NCI-H2029 treated with DMSO at 0.1 percent for 48 hours (cell line): Measurements from ENCODE around the gene PRKAA1.
A peak's percentile ranks its signal among the peaks of the same experiment; 100 is the strongest.
"Not testable (repeated sequence)": the region's sequence is repeated elsewhere in the genome, so short reads cannot be mapped to it uniquely, and the experiment has no call there.

Experiments
- DNase-seq: peaks from one replicate; lab custom pipeline; 2025; lab: John Stamatoyannopoulos, UW

PRKAA1 gene

DNA sequence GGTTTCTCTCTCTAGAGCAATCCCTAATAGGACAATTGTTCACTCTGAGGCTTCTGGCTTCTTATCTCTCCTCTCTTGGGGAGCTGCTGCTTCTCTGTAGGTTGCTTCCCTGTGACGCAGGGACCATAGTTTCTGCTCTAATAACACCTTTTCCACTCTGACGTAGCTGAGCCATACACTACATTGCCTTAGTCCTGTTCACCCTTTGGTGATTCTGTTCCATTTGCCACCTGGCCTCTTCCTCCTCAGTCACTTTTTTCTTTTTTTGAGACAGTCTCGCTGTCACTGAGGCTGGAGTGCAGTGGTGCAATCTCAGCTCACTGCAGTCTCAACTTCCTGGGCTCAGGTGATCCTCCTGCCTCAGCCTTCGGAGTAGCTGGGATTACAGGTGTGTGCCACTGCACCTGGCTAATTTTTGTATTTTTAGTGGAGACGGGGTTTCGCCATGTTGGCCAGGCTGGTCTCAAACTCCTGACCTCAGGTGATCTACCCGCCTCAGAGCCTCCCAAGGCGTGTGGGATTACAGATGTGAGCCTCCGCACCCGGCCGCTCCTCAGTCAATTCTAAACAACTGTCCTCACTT is 27.4 kb upstream of the PRKAA1 start:
- DNase-seq = not testable (repeated sequence)

DNA sequence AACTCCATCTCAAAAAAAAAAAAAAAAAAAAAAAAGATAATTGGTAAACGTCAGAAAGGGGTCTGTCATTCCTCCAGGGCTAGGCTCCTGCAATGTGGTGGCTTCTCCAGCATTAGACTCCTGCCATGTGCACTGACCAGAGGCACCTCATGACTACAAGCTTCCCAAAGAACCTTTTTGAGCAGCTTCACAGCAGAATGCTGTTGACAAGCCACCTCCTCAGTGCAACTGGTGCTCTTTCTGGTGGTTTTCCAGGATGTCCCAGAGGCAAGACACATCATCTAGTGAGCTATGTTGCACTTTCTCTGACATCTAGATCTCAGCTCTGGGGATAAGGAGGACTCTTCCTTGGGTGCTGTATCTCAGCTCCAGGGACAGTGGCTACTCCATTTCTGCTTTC is 25.3 kb upstream of the PRKAA1 start:
- no peak for DNase-seq

DNA sequence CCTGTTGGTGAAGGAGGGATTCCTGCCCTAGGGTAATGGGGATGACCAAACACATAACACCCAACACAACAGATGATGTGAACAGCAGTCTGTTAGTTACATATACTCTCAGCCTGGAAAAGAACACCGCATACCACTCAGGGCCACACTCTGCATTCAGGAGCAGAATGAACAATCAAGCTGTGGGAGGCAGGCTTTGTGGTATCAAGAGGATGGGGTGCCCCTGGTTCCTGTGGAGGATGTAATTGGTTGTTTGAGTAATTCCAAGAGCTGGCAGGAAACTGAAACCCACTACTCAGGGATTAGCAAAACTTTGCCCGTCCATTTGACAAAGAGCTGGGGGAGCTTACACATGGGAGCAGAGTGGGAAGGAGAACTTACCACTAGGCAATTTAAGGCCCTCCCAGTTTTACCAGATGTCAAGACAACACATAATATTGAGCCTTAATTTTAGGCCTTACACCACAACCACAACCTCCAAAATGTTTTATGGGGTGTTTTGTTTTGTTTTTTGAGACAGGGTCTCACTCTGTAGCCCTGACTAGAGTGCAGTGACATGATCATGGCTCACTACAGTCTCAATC is 15.6 kb upstream of the PRKAA1 start:
- no peak for DNase-seq

DNA sequence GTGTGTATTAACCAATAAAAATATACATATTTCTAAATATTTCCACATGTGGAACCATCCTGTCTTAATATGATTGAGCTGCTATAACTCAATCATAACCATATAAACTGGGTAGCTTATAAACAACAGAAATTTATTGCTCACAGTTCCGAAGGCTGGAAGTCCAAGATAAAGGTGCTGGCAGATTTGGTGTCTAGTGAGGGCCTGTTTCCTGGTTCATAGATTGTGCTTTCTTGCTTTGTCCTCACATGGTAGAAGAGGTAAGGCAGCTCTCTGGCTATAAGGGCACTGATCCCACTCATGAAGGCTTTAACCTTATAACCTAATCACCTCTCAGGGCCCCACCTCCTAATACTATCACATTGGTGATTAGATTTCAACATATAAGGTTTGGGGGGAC is 14.0 kb upstream of the PRKAA1 start:
- DNase-seq = no peak

DNA sequence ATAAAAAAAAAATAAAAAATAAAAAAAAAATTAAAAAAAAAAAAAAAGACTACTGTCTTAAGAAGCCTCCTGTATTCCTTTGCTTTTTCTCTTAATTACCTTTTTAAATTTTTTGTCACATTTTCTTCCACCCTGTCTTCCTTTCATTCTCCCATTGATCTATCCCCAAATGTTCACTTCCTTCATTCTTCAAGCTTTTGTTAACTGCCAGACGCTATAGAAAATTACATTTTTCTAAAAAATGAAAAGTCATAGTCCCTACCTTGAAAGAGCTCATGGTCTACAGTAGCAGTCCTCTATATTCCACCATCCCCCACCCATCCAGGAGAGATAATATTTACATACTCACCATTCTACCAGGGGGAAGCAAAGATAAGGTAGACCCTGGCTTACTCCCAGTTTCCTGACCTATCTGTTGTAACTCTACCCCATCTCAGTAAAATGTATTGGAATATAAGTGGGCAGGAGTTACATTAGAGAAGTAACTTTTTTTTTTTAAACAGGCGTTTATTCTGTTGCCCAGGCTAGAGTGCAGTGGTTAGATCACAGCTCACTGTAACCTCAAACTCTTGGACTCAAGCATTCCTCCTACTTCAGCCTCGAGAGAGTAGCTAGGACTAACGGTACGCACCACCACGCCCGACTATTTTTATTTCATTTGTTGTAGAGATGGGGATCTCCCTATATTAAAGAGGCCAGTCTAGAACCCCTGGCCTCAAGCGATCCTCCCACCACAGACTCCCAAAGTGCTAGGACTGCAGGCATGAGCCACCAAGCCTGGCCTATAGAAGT is 3.8 kb upstream of the PRKAA1 start:
- no peak for DNase-seq

DNA sequence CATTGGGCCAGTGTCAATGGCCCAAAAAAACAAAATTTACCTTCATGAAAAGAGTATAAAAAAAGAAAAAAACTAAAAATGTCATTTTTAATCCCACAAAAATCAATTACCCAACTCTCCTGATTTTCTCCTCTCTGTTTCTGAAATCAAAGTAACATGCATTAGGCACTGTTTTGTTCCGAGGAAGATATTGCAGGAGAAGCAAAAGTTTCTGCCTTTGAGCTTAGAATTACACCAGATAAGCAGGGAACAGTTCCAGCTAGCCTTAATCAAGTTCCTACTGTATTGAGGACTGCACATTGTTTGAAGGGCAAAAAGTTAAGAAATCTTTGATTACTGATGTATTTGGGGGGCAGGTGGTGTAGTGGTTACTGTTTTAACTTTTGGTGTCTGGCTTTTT is 1.1 kb upstream of the PRKAA1 start:
- DNase-seq = no peak

DNA sequence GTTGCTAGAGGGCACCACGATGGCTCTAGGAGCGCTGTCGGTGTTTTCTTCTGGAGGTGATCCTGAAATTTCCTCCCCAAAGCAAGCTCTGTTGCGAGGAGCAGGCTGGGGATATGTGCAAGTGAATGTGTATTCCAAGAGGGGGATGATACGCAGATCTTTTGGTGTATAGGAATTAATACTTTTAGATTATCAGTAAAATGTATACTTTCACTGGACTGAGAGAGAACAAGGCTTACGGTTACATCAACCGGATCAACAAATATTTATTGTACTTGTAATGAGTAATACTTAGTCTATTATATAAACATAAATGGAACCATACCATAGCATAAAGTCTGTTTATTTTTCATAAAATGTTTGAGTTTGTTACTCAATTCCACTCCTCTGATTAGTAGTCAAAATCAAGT is 632 bp upstream of the PRKAA1 start:
- DNase-seq = no peak

DNA sequence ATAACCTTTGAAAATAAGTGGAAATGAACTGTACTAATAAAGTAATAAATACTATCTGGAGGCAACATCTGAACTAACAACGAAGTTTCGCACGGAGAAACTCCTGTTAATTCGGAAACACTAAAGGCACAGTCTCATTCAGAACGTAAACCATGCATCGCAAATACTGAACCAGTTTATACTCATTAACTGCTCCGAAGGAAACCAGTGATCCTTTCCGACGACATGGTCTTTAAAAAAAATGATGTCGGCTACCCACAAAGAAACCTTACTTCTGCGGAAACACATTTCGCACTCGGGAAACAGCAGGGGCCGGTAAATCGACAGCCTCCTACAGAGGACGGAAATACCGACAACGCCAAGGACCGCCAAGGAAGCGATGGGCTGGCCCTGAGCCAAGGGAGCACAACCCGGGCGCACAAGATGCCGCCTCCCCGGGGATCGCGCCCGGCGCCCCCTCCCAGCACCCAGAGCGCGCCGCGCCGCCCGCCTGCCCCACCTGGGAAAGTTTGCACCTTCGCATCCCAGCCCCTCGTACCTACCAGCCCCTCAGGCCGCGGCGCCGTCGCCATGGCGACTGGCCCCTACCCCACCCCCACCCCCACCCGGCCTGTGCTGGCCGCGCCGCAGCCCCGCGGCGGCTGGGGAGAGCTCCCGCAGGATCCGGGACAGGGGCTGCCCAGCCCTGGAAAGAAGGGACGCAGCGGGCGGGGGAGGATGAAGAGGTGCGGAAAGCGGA is 732 bp downstream of the PRKAA1 start:
- DNase-seq = peak; percentile 30

DNA sequence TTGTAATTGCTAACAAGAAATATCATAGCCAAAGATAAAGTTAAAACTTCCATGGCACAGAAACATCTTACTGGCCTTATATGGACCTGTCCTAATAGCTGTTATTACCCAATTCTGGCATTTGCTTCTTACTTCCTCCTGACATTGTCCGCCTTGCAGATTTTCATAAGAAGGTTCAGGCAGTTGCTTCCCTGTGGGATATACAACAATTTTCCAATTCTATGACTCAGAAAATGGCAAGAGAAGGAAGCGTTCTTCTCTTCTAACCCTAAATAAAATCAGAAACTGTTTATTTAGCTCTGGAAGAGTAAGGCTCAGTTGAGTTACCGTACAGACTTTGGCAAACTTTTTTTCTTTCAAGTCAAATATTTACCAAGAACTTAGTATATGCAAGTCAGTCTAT is 1.7 kb downstream of the PRKAA1 start:
- DNase-seq = no peak

DNA sequence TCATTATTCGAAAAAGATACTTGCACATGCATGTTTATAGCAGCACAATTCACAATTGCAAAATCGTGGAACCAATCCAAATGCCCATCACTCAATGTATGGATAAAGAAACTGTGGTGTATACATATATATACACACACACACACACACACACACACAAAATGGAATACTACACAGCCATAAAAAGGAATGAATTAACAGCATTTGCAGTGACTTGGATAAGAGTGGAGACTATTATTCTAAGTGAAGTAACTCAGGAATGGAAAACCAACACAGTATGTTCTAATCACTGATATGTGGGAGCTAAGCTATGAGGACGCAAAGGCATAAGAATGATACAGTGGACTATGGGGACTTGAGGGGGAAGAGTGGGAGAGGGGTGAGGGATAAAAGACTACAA is 3.3 kb downstream of the PRKAA1 start:
- not testable (repeated sequence) for DNase-seq

DNA sequence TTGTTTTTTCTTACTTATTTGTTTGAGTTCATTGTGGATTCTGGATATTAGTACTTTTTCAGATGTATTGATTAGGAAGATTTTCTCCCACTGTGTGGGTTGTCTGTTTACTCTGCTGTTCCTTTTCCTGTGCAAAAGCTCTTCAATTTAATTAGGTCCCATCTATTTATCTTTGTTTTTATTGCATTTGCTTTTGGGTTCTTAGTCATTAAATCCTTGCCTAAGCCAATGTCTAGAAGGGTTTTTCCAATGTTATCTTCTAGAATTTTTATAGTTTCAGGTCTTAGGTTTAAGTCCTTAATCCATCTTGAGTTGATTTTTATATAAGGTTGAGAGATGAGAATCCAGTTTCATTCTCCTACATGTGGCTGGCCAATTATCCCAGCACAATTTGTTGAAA is 3.8 kb downstream of the PRKAA1 start:
- not testable (repeated sequence) for DNase-seq

DNA sequence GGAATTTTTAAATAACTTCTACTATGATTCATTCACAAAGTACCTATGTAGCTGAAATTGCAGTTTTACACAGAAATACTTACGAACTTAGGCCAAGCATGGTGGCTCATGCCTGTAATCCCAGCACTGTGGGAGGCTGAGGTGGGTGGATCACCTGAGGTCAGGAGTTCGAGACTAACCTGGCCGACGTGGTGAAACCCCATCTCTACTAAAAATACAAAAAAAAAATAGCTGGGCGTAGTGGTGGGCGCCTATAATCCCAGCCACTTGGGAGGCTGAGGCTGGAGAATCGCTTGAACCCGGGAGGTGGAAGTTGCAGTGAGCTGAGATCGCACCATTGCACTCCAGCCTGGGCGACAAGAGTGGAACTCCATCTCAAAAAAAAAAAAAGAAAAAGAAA is 5.5 kb downstream of the PRKAA1 start:
- DNase-seq = not testable (repeated sequence)

DNA sequence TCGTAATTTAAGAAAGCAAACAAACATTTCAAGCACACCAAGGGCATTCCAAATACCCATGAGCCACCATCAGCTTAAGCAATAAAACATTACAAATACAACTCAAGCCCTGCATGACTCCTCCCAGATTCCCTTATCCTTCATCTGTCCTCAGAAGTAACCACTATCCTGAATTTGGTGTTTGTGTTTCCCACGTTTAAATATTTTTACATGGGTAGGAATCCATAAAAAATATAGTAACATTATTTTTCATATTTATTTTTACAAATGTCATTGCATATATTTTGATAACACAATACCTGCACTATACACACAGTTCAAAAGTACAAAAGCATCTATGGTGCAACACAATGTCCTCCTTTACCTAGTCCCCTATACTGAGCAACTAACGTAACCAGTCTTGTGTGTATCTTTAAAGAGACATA is 6.4 kb downstream of the PRKAA1 start:
- DNase-seq = no peak

DNA sequence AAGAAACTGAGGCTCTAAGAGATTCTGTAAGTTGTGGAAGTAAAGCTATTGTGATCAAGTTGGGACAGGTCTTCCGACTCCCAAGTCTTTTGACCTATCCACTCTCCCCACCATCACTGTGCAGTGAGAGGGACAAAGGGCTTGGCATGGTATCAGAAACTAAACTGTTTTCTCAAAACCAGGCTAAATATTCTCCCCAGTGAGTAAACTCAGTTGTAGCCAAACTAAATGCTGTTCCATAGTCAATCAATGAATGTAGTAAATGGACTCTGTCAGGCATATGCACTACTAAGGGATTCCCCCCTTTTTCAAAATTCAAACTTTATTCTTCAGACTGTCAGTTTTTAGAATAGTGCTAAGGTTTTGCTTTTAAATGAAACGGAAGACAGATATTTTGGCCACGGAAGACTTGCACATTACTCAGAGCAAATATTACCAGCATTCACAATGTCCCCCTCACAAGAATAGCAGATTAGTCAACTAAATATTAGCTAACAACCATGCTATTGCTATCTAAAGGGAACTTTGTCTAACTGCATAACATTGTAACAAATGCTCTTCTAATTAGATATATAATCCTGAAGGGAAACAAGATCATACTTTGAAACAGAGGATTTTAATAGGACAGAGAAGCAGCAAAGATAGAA is 7.1 kb downstream of the PRKAA1 start:
- DNase-seq = no peak

DNA sequence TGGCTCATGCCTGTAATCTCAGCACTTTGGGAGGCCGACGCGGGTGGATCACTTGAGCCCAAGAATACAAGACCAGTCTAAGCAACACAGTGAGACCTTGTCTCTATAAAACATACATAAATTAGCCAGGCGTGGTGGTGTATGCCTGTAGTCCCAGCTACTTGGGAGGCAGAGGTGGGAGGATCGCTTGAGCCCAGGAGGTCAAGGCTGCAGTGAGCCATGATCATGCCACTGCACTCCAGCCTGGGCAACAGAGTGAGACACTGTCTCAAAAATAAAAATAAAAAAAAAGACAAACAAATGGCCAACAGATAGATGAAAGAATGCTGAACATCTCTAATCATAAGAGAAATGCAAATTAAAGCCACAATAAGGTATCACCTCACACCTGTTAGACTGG is 9.2 kb downstream of the PRKAA1 start:
- DNase-seq = not testable (repeated sequence)

DNA sequence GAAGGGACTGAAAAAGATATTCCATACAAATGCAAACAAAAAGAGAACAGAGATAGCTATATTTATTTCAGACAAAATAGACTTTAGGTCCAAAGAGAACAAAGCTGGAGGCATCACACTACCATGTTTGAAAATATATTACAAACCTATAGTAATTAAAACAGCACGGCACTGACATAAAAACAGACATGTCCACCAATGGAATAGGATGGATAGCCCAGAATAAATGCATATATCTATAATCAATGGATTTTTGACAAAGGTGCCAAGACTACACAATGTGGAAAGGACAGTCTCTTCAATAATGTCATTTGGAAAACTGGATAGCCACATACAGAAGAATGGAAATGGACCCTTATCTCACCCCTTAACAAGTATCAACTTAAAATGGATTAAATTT is 10.2 kb downstream of the PRKAA1 start:
- no peak for DNase-seq

DNA sequence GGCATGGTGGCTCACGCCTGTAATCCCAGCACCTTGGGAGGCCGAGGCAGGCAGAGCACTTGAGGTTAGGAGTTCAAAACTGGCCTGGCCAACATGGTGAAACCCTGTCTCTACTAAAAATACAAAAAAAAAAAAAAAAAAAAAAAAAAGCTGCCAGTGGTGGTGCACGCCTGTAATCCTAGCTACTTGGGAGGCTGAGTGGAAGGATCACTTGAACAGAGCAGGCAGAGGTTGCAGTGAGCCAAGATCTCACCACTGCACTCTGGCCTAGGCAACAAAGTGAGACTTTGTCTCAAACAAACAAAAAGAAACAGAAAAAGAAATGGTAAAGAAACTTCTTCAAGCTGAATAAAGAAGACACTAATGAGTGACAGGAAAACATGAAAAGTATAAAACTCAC is 11.5 kb downstream of the PRKAA1 start:
- not testable (repeated sequence) for DNase-seq

DNA sequence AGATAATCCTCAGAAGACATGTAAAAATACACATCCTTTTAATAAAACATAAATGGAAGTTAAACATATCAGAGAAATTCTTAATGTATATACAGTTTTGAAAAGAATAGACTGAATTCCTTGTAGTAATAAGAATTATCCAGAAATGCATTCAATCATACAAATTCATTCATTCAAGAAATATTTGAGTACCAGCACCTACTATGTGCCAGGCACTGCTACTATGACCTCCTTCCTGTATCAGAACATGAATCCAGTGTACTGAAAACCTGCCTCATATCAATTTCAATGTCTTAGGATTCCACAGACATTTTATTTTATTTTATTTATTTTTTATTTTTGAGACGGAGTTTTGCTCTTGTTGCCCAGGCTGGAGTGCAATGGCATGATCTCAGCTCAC is 13.3 kb downstream of the PRKAA1 start:
- DNase-seq = no peak

DNA sequence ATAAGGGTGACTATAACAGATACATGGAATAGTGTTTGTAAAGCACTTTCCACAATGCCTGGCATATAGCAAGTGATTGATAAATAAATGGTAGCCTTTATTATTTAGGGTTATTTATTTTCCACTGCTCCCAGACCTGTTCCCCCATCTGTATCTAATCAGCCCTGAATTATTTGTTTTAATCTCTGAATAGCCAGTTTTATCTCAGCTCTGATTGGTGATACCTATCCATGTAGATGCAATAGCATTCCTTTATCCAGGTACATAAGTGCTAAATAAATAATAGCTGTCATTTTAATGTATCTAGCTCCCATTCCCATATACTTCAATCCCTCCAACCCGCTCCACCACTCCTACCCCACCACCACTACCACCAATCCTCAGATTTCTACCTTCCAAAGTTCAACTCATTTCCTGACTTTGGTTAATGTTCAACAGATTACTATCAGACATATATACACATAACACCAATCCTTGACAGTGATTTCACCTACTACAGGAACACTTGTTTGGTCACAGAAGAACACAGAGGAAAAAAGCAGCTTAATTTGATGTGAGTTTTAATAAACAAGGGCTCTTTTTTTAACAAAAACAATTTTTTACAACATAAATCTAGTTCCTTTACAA is 14.0 kb downstream of the PRKAA1 start:
- no peak for DNase-seq

DNA sequence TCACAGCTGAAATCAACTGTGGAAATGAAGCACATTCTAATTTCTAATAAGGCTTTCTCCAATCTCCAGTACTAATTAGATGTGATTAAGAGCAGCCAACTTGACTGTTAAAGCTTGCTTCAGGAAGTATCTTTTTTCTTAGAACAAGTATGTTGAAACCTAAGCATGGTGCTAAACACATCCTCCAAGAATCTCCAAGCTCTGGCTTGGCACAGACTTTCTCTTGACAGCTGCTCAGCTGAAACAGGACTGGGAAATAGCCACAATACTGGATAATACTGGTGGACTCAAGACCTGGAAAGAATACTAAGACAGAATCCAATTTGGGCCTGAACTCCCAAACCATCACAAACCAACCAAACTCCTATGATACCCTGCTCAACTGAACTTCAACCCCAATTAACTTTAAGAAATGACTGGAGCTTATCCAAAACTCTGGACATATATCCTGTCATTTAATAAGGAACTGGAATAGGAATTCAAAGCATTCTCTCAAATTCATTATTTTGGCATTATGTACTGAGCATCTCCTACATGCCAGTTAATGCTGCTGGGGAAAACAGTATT is 16.2 kb downstream of the PRKAA1 start:
- DNase-seq = no peak

DNA sequence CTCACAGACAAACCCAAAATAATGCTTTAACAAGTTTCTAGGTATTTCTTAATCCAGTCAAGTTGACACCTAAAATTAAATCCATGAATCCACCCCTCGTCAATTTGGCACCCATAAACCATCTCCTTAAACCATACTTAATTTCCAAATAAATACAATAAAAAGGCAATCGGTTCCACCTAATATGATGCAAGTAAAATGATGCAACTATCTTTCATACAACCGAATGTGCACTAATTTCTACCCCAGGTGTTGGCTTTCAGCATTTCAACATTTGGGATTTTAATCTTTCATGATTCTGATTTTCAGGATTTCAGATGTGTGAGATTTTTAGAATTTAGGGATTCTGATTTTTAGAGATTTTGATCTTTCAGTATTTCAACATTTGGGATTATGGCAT is 17.3 kb downstream of the PRKAA1 start:
- DNase-seq = no peak
